RWPE2 (cell line): Measurements from ENCODE around the gene ZNF45.
"Not testable (repeated sequence)": the region's sequence is repeated elsewhere in the genome, so short reads cannot be mapped to it uniquely, and the experiment has no call there.

Experiments
- ATAC-seq: fragments of 200-7000 bp; cut with Tn5 transposase; 3 replicates; pipeline ENCODE4 v1.9.1; 2021; ENCODE audit warnings: low read depth
- DNase-seq: peaks from one replicate; pipeline ENCODE4 v3.0.0-alpha.2; 2020; ENCODE audit warnings: low spot score
- H3K27ac ChIP-seq: fragments of 450-650 bp; 2 replicates; pipeline ENCODE4 v1.5.1; 2017; ENCODE audit warnings: mild to moderate bottlenecking; ENCODE audit not compliant: poor library complexity, severe bottlenecking
- H3K27me3 ChIP-seq: fragments of 250-450 bp; sonication (Bioruptor Pico); 2 replicates; pipeline ENCODE4 v1.5.1; 2021; ENCODE audit warnings: mild to moderate bottlenecking, moderate library complexity; ENCODE audit not compliant: insufficient read depth, poor library complexity, severe bottlenecking
- H3K36me3 ChIP-seq: fragments of 250-450 bp; sonication (Bioruptor Pico); 2 replicates; pipeline ENCODE4 v1.5.1; 2020; ENCODE audit warnings: low read depth, mild to moderate bottlenecking, moderate library complexity
- H3K4me1 ChIP-seq: fragments of 250-450 bp; sonication (Bioruptor Pico); 2 replicates; pipeline ENCODE4 v1.5.1; 2021; ENCODE audit warnings: mild to moderate bottlenecking, moderate library complexity; ENCODE audit not compliant: insufficient read depth, poor library complexity, severe bottlenecking
- H3K4me3 ChIP-seq: fragments of 250-450 bp; sonication (Bioruptor Pico); 2 replicates; pipeline ENCODE4 v1.5.1; 2021; ENCODE audit warnings: mild to moderate bottlenecking, moderate library complexity; ENCODE audit not compliant: severe bottlenecking
- H3K9me3 ChIP-seq: fragments of 250-450 bp; sonication (Bioruptor Pico); 2 replicates; pipeline ENCODE4 v1.5.1; 2021; ENCODE audit warnings: mild to moderate bottlenecking, moderate library complexity; ENCODE audit not compliant: severe bottlenecking
- TF ChIP-seq, protein P1 (sequence below): fragments of 450-650 bp; IDR thresholded peaks from one replicate; pipeline ENCODE4 v1.5.1; 2017; ENCODE audit warnings: mild to moderate bottlenecking, moderate library complexity; ENCODE audit not compliant: poor library complexity, severe bottlenecking

Gene ZNF45

GRCh38 chr19:43895727-43896308 lies 39.3 kb downstream of the ZNF45 start:
- TF ChIP-seq, protein P1, sequence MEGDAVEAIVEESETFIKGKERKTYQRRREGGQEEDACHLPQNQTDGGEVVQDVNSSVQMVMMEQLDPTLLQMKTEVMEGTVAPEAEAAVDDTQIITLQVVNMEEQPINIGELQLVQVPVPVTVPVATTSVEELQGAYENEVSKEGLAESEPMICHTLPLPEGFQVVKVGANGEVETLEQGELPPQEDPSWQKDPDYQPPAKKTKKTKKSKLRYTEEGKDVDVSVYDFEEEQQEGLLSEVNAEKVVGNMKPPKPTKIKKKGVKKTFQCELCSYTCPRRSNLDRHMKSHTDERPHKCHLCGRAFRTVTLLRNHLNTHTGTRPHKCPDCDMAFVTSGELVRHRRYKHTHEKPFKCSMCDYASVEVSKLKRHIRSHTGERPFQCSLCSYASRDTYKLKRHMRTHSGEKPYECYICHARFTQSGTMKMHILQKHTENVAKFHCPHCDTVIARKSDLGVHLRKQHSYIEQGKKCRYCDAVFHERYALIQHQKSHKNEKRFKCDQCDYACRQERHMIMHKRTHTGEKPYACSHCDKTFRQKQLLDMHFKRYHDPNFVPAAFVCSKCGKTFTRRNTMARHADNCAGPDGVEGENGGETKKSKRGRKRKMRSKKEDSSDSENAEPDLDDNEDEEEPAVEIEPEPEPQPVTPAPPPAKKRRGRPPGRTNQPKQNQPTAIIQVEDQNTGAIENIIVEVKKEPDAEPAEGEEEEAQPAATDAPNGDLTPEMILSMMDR, result no peak
- no peaks in the 10 kb centered on the region for H3K27me3 ChIP-seq
- no peak for DNase-seq
- no peaks in the 10 kb centered on the region for H3K4me1 ChIP-seq
- peaks cover 8% of the 10 kb centered on the region; the same call in 1 of the 2 replicates for H3K36me3 ChIP-seq
- H3K4me3 ChIP-seq, result no peak overlapping the region
- H3K9me3 ChIP-seq, result no peaks in the 10 kb centered on the region
- H3K27ac ChIP-seq, result no peak overlapping the region
- ATAC-seq, result no peak

DNA sequence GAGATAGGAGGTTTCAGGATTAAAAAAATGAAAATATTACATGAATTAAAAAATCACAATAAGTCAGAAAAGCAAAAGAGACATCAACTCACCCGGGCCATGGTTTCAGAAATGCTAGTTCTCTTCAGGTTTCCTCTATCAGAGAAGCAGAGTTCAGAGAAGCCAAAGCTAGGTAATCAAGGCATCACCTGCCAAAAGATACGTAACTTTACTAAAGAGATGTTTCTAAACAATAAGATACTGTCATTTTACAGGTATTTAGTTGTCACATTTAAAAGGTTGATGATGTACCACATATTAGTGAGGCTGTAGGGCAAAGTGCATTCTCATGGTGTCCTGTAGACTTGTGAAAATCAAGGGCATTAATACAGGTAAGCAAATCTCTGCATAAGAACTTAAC lies 51.2 kb downstream of the ZNF45 start, which contains the start of gene ZNF404:
Gene ZNF404 (minus strand): TSS at position 101 of the 400 bp plus-strand sequence.
- no peak for DNase-seq

DNA sequence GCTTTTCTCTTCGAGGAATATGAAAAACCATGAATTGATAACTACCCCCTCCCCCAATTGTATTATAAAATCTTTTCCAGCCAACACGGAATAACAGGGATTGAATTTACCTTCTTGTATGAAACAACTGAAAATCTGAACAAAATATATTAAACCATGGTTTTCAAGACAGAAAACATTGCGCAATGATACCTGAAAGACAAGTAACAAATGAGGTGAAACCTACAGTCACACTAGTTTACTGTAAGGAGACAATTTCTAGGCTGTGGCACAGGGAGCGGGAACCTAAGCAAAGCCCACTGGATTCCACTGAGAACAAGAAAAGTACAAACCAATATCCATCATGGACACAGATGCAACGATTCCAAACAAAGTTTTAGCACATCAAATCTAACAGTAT lies 54.6 kb downstream of the ZNF45 start:
- ATAC-seq (no peak), DNase-seq (no peak)
- Histone ChIP-seq H3K9me3 (peaks cover 23% of the 10 kb centered on the region), H3K4me3 (no peak overlapping the region), H3K36me3 (no peaks in the 10 kb centered on the region; the same call in 1 of the 2 replicates), H3K4me1 (no peaks in the 10 kb centered on the region), H3K27ac (no peak overlapping the region), H3K27me3 (no peaks in the 10 kb centered on the region)
- TF ChIP-seq, protein P1, result no peak

More for the DNA sequence above, 51.2 kb downstream of the ZNF45 start, which contains the start of gene ZNF404:
- Histone ChIP-seq H3K27me3 (no peaks in the 10 kb centered on the region), H3K9me3 (peaks cover 10% of the 10 kb centered on the region), H3K36me3 (no peaks in the 10 kb centered on the region; the same call in 1 of the 2 replicates), H3K4me3 (no peak within 1 kb of the TSS), H3K27ac (no peak within 1 kb of the TSS), H3K4me1 (no peaks in the 10 kb centered on the region)
- TF ChIP-seq, protein P1, result no peak
- ATAC-seq, result no peak

DNA sequence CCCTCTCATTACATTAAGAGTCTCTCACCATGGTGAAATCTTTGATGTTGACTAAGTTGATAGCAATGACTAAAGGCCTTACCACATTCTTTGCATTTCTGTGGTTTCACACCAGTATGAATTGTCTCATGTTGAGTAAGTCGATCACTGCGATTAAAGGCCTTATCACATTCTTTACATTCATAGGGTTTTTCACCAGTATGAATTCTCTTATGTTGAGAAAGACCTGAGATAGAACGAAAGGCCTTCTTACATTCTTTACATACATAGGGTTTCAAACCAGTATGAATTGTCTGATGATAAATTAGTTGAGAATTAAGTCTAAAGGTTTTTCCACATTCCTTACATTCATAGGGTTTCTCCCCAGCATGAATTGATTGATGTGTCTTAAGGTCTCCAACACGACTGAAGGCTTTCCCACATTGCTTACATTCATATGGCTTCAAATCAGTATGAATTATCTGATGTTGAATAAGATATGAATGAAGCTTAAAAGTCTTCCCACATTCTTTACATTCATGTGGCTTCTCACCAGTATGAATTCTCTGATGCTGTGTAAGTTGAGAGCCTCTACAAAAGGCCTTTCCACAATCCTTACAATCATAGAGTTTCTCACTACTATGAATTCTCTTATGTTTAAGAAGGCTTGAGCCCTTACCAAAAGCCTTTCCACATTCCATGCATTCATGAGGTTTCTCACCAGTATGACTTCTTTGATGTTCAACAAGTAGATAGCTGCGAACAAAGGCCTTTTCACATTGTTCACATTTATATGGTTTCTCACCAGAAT lies 62.3 kb downstream of the ZNF45 start:
- Histone ChIP-seq H3K4me1 (no peaks in the 10 kb centered on the region), H3K27me3 (no peaks in the 10 kb centered on the region), H3K36me3 (no peaks in the 10 kb centered on the region), H3K4me3 (no peak overlapping the region), H3K27ac (no peak overlapping the region), H3K9me3 (peaks cover 41% of the 10 kb centered on the region)
- ATAC-seq (no peak), DNase-seq (no peak)
- TF ChIP-seq, protein P1, result no peak

- not testable (repeated sequence) for H3K4me3 ChIP-seq, H3K4me1 ChIP-seq, DNase-seq, H3K27ac ChIP-seq, H3K27me3 ChIP-seq, H3K36me3 ChIP-seq, ATAC-seq
- H3K9me3 ChIP-seq, result peaks cover 18% of the 10 kb centered on the region
These were observed 68.2 kb downstream of the ZNF45 start for GRCh38 chr19:43866923-43867322.
